ENCODE data around the gene HECW1. TPM values are rescaled to one million over a fixed set of nuclear protein-coding genes. Genes with fewer than 3 reads are reported as not detected.

HECW1 gene
- total RNA-seq, 2 experiments from 2014 or later: not detected

DNA sequence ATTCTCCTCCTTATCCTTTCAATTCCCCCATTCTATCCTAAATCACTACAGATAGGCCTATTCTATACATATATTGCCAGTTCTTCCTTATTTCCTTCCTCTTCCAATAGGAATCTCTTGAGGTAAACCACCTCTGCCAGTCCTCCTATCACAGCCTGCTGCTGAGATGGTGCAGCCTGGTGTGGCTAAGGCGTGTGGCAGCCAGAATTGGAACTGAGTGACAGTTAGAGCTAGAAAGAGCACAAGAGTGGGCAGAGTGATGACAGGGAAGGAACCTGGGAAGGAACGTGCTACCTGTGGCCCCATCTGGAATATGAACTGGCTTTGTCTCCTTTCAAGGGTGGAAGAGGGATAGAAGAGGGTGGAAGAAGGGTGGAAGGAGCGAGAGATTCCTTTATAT is 187.7 kb downstream of the HECW1 start:
- no peak for DNase-seq
- TF ChIP-seq, protein P1, sequence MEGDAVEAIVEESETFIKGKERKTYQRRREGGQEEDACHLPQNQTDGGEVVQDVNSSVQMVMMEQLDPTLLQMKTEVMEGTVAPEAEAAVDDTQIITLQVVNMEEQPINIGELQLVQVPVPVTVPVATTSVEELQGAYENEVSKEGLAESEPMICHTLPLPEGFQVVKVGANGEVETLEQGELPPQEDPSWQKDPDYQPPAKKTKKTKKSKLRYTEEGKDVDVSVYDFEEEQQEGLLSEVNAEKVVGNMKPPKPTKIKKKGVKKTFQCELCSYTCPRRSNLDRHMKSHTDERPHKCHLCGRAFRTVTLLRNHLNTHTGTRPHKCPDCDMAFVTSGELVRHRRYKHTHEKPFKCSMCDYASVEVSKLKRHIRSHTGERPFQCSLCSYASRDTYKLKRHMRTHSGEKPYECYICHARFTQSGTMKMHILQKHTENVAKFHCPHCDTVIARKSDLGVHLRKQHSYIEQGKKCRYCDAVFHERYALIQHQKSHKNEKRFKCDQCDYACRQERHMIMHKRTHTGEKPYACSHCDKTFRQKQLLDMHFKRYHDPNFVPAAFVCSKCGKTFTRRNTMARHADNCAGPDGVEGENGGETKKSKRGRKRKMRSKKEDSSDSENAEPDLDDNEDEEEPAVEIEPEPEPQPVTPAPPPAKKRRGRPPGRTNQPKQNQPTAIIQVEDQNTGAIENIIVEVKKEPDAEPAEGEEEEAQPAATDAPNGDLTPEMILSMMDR (IDR thresholded peaks at IDR 0.05): no peak
- no peak overlapping the region for H3K27ac Mint-ChIP-seq
- ChIA-PET POLR2A (no interaction called here), CTCF (interaction anchor here (1.2 kb wide), 1 partner anchor 39 kb away, joined by 3 read pairs; no protein-coding TSS in a partner anchor)
- H3K36me3 Mint-ChIP-seq (ENCODE audit: low read depth): no peaks in the 10 kb centered on the region
- peaks cover 30% of the 10 kb centered on the region for H3K4me1 Mint-ChIP-seq (ENCODE audit: low read depth)
- no peaks in the 10 kb centered on the region for H3K9me3 Mint-ChIP-seq
- intact Hi-C loops (cut with micrococcal nuclease): loop anchor here (5.0 kb wide), 1 partner anchor 142 kb away; no protein-coding TSS in a partner anchor
- peaks cover 15% of the 10 kb centered on the region for H3K27me3 Mint-ChIP-seq
- H3K4me3 Mint-ChIP-seq: no peak overlapping the region
- no peak for ATAC-seq

DNA sequence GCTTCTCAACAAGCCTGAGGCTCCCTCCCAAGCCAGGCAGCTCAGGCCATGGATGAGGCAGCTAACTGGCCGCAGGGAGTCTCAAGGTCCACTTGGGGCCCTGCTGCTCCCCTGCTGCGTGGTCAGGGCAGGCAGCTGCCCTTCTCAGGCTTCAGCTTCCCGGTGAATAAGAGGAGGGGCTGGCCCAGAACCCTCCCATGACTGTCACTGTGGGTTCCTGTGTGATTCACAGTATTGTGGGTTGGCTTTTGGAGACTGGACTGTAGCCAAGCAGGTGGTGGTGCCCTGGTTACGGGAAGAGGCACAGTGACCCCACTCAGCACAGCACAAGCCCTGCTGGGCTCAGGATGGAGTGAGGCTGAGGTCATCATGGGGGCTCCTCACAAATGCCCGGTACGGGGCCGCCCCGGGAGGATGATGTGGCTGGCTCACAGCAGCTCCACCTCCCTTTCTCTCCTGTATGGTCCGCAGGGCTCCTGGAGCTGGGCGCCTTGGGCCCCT is 189.8 kb downstream of the HECW1 start:
- intact Hi-C loops (cut with micrococcal nuclease): loop anchor here (5.0 kb wide), 1 partner anchor 140 kb away; no protein-coding TSS in a partner anchor
- H3K27me3 Mint-ChIP-seq: peaks cover 16% of the 10 kb centered on the region
- H3K36me3 Mint-ChIP-seq (ENCODE audit: low read depth): no peaks in the 10 kb centered on the region
- peaks cover 32% of the 10 kb centered on the region for H3K4me1 Mint-ChIP-seq (ENCODE audit: low read depth)
- TF ChIP-seq, protein P1 (IDR thresholded peaks at IDR 0.05): no peak
- no peak overlapping the region for H3K27ac Mint-ChIP-seq
- no peak overlapping the region for H3K4me3 Mint-ChIP-seq
- DNase-seq: peak; percentile 68
- POLR2A ChIA-PET: no interaction called here
- H3K9me3 Mint-ChIP-seq: no peaks in the 10 kb centered on the region
- ATAC-seq: peak; percentile 81
- CTCF ChIA-PET: interaction anchor here (1.2 to 3.8 kb wide), 2 partner anchors 12 to 41 kb away, joined by 3 to 20 read pairs; no protein-coding TSS in a partner anchor

DNA sequence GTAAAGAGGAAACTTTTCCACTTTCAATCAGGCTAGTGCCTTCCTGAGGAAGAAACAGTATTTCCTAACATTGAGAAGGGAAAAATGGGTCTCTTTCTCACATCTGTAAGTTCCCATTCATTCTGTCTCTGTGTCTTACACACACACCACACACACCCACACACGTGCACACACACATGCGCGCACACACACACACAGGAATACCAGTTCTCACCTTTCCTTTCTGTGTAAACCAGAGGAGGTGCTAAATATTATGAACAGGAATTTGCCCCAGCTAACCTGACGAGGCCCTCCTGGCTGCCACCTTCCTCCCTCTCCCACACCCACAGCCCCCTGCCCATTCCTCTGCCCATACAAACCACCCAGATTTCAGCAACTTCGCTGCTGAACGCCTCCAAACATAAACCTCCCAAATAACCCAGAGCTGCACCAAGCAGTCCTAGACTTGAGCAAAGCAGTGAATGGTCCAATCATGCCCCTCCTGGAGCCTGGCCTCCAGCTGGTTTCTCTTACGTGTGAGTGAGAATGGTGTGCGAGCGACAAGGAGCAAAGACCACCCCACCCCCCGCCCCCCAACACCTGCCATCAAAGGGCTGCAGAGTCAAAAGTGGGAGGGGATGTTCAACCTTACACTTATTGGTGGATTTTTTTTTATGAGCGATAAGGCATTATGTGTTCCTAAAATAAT is 190.5 kb downstream of the HECW1 start:
- TF ChIP-seq, protein P1 (IDR thresholded peaks at IDR 0.05): no peak
- ATAC-seq (peak; percentile 10), DNase-seq (peak; percentile 30)
- Mint-ChIP-seq H3K27ac (peak overlapping the region; percentile 47), H3K4me1 (ENCODE audit: low read depth) (peaks cover 32% of the 10 kb centered on the region), H3K36me3 (ENCODE audit: low read depth) (no peaks in the 10 kb centered on the region), H3K9me3 (no peaks in the 10 kb centered on the region), H3K27me3 (peaks cover 18% of the 10 kb centered on the region), H3K4me3 (no peak overlapping the region)
- intact Hi-C loops (cut with micrococcal nuclease): loop anchor here (5.0 kb wide), 1 partner anchor 139 kb away; no protein-coding TSS in a partner anchor
- POLR2A ChIA-PET: no interaction called here
- CTCF ChIA-PET: interaction anchor here (1.2 to 3.8 kb wide), 2 partner anchors 11 to 41 kb away, joined by 3 to 20 read pairs; no protein-coding TSS in a partner anchor

DNA sequence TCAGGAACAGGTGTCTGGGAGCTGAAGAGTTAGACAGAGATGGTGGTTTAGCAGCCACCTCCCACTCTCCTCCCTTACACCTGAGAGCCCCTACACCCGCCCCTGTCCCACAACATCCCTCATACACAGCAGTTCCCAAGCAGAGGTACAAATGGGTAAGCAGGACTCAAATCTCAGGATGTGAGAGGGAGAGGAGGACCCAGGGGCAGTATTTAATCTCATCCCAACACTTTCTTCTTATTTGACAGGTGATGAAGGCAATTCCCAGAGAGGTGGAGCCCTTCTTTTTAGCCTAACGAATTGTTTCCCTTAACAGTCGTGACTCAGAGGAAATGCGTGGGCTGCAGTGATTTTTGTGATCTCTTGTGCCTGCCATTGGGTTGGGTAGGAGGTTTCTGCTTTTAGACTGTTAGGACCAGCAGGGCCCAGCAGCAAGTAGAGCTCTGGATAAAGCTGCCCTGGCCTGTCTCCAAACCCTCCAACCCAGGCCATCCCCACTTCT is 191.3 kb downstream of the HECW1 start:
- peak overlapping the region; percentile 78 for H3K27ac Mint-ChIP-seq
- CTCF ChIA-PET: interaction anchor here (3.8 kb wide), 1 partner anchor 11 kb away, joined by 20 read pairs; no protein-coding TSS in a partner anchor
- intact Hi-C loops (cut with micrococcal nuclease): loop anchor here (5.0 kb wide), 1 partner anchor 139 kb away; no protein-coding TSS in a partner anchor
- H3K4me3 Mint-ChIP-seq: peak overlapping the region; percentile 20
- TF ChIP-seq, protein P1 (IDR thresholded peaks at IDR 0.05): no peak
- H3K27me3 Mint-ChIP-seq: peaks cover 18% of the 10 kb centered on the region
- H3K36me3 Mint-ChIP-seq (ENCODE audit: low read depth): no peaks in the 10 kb centered on the region
- POLR2A ChIA-PET: no interaction called here
- peaks cover 32% of the 10 kb centered on the region for H3K4me1 Mint-ChIP-seq (ENCODE audit: low read depth)
- ATAC-seq (peak; percentile 69), DNase-seq (peak; percentile 89)
- no peaks in the 10 kb centered on the region for H3K9me3 Mint-ChIP-seq

DNA sequence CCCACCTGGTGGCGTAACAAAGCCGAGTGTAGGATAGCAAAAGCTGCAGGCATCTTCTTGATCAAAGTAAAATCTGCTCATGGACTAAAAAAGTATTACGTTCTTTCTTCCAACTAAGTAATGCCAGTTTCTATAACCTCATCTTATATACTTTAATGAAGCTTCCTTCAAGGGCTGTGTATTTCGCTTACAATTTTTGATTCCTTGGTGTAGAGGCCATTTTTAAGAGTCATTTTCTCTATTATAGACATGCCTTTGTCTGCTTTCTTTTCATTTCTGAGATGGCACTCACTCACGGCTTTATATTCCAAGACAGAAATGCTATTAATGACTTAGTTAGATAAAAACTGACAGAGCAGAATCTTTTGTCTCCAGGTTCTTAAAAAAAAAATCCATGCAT is 194.0 kb downstream of the HECW1 start:
- ATAC-seq (no peak), DNase-seq (no peak)
- ChIA-PET POLR2A (no interaction called here), CTCF (interaction anchor here (0.8 kb wide), 1 partner anchor 8 kb away, joined by 4 read pairs; no protein-coding TSS in a partner anchor)
- H3K27ac Mint-ChIP-seq: no peak overlapping the region
- peaks cover 3% of the 10 kb centered on the region for H3K27me3 Mint-ChIP-seq
- intact Hi-C loops (cut with micrococcal nuclease): no loop called here
- H3K4me3 Mint-ChIP-seq: no peak overlapping the region
- TF ChIP-seq, protein P1 (IDR thresholded peaks at IDR 0.05): no peak
- H3K9me3 Mint-ChIP-seq: no peaks in the 10 kb centered on the region
- H3K4me1 Mint-ChIP-seq (ENCODE audit: low read depth): peaks cover 32% of the 10 kb centered on the region
- no peaks in the 10 kb centered on the region for H3K36me3 Mint-ChIP-seq (ENCODE audit: low read depth)

All from activated CD8-positive, alpha-beta T cell treated with anti-CD3 and anti-CD28 coated beads for 36 hours (primary cell).